A673 (cell line): ENCODE measurements around the gene CYB5RL. TPM values are rescaled to one million over a fixed set of nuclear protein-coding genes. Genes with fewer than 3 reads are reported as not detected.

Experiments
- BruUV-seq: library from RNA; stranded (reverse); fragments of 400-500 nt; replicated peaks from 2 replicates; lab custom pipeline; 2021; lab: Mats Ljungman, UMichigan
- CTCF ChIA-PET: fragments of 300-600 bp; sonication (Branson Sonifier 250); formaldehyde crosslinking; loops from one replicate; lab custom pipeline; 2022; ENCODE audit warnings: antibody characterized with exemption; lab: Charles Lee
- POLR2A ChIA-PET: fragments of 300-600 bp; sonication (Branson Sonifier 250); formaldehyde crosslinking; loops from one replicate; lab custom pipeline; 2022; ENCODE audit warnings: antibody characterized with exemption; ENCODE audit not compliant: low non-redundant PET; lab: Charles Lee
- DNase-seq: peaks from one replicate; pipeline ENCODE4 v3.0.0-alpha.2; 2015; ENCODE audit warnings: low spot score
- H3K27ac ChIP-seq: fragments of 200-600 bp; sonication (generic); 2 replicates; pipeline ENCODE4 v1.5.1; 2016; ENCODE audit warnings: mixed run types, low read depth, mild to moderate bottlenecking, mixed read lengths, antibody characterized with exemption, low read length; ENCODE audit not compliant: poor library complexity, severe bottlenecking
- H3K27me3 ChIP-seq: fragments of 200-600 bp; sonication (generic); replicated peaks from 2 replicates; pipeline ENCODE4 v1.6.1; 2017; ENCODE audit warnings: mixed run types, low read depth, mild to moderate bottlenecking, mixed read lengths, antibody characterized with exemption, low read length; ENCODE audit not compliant: insufficient read depth, poor library complexity
- H3K36me3 ChIP-seq: fragments of 200-600 bp; sonication (generic); 2 replicates; pipeline ENCODE4 v1.6.1; 2016; ENCODE audit warnings: mixed run types, mild to moderate bottlenecking, mixed read lengths, antibody characterized with exemption, low read length; ENCODE audit not compliant: insufficient read depth, poor library complexity, severe bottlenecking
- H3K4me1 ChIP-seq: fragments of 200-600 bp; sonication (generic); 2 replicates; pipeline ENCODE4 v1.6.1; 2017; ENCODE audit warnings: mixed run types, mild to moderate bottlenecking, mixed read lengths, antibody characterized with exemption, low read length; ENCODE audit not compliant: insufficient read depth, poor library complexity, severe bottlenecking
- H3K4me3 ChIP-seq: fragments of 200-600 bp; sonication (generic); 2 replicates; pipeline ENCODE4 v1.5.1; 2016; ENCODE audit warnings: low read depth, mixed run types, mild to moderate bottlenecking, mixed read lengths, low read length; ENCODE audit not compliant: poor library complexity, severe bottlenecking
- H3K9me3 ChIP-seq: fragments of 200-600 bp; sonication (generic); 2 replicates; pipeline ENCODE4 v1.6.1; 2016; ENCODE audit warnings: mixed run types, low read depth, mild to moderate bottlenecking, mixed read lengths, antibody characterized with exemption, low read length; ENCODE audit not compliant: poor library complexity, severe bottlenecking
- CTCF ChIP-seq: fragments of 300-800, 200-600 bp; sonication (generic); conservative IDR thresholded peaks from 2 replicates; pipeline ENCODE4 v1.5.1; 2017; ENCODE audit warnings: low read depth, mild to moderate bottlenecking, antibody characterized with exemption, low read length, moderate library complexity, mixed read lengths
- EZH2 ChIP-seq: fragments of 200-600 bp; sonication (generic); IDR thresholded peaks from 2 replicates; pipeline ENCODE4 v1.6.1; 2017; ENCODE audit warnings: borderline replicate concordance, low read depth, mild to moderate bottlenecking, mixed read lengths, antibody characterized with exemption, low read length; ENCODE audit not compliant: poor library complexity, severe bottlenecking
- intact Hi-C: fragments of 100-400 bp; cut with micrococcal nuclease; formaldehyde crosslinking; loops from one replicate; pipeline ENCODE4 v1.10.0; 2022; ENCODE audit not compliant: unreplicated experiment
- total RNA-seq: library from RNA; stranded (reverse); gene quantifications from 2 replicates; pipeline ENCODE4 v1.2.3, GENCODE V29; 2021

Gene CYB5RL
- total RNA-seq, 1 experiment from 2014 or later, result 8.4 TPM

GRCh38 chr1:54239631-54240031 lies 39.8 kb upstream of the CYB5RL start:
- no peaks in the 10 kb centered on the region for H3K36me3 ChIP-seq
- CTCF ChIA-PET, result interaction anchor here (0.6 kb wide), 1 partner anchor 21 kb away, joined by 9 read pairs; no protein-coding TSS in a partner anchor
- intact Hi-C loops, result no loop called here
- H3K27ac ChIP-seq, result no peak overlapping the region
- TF ChIP-seq EZH2 (no peak), CTCF (no peak)
- no TSS peak for BruUV-seq
- H3K27me3 ChIP-seq, result no peaks in the 10 kb centered on the region
- POLR2A ChIA-PET, result no interaction called here
- no peak overlapping the region for H3K4me3 ChIP-seq
- H3K9me3 ChIP-seq, result no peaks in the 10 kb centered on the region
- peaks cover 4% of the 10 kb centered on the region for H3K4me1 ChIP-seq
- DNase-seq, result no peak

- Histone ChIP-seq H3K36me3 (no peaks in the 10 kb centered on the region), H3K4me3 (no peak overlapping the region), H3K27ac (no peak overlapping the region), H3K4me1 (peaks cover 4% of the 10 kb centered on the region), H3K9me3 (no peaks in the 10 kb centered on the region), H3K27me3 (no peaks in the 10 kb centered on the region)
- DNase-seq, result no peak
- ChIA-PET POLR2A (no interaction called here), CTCF (no interaction called here)
- TF ChIP-seq EZH2 (no peak), CTCF (no peak)
- intact Hi-C loops, result no loop called here
- no TSS peak for BruUV-seq
Measured at GRCh38 chr1:54239035-54239383, 39.2 kb upstream of the CYB5RL start.

DNA sequence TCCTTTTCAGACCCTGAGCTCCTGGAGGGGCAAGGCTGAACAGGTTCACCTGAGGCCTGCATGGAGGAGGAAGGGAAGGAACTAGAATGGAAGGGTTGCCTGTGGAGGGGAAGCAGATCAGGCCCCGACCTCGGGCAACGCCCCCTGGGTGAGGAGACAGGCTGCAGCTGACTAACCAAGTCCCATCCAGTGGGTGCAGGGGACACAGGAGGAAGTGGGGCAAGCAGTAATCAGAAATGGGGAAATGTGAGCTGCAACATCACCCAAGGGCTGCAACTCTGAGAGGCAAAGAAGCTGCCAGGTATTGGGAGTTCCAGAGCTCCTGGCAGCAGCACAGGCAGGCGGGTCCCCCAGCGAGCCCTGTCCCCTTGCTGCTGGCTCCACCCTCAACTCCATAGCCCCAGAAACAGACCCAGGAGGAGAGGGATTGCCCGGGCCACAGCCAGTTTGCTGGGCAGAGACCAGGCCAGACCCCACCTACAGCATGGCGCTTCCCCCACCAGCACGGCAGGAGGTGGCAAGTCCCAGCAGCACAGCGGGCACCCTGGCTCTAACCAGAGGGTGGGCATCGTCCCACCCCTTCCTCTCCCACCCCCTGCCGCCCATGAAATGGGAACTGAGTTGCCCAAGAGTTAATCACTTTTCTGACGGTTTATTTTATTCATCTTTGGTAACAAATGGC lies 38.7 kb upstream of the CYB5RL start:
- no peaks in the 10 kb centered on the region for H3K27me3 ChIP-seq
- no TSS peak for BruUV-seq
- peaks cover 4% of the 10 kb centered on the region for H3K4me1 ChIP-seq
- H3K27ac ChIP-seq, result no peak overlapping the region
- intact Hi-C loops, result no loop called here
- TF ChIP-seq EZH2 (no peak), CTCF (no peak)
- CTCF ChIA-PET, result no interaction called here
- no peaks in the 10 kb centered on the region for H3K9me3 ChIP-seq
- H3K36me3 ChIP-seq, result no peaks in the 10 kb centered on the region
- H3K4me3 ChIP-seq, result no peak overlapping the region
- peak; percentile 13 for DNase-seq
- POLR2A ChIA-PET, result no interaction called here
